ENCODE results near the gene HSPD1. TPM values are rescaled to one million over a fixed set of nuclear protein-coding genes. Genes with fewer than 3 reads are reported as not detected.

Gene HSPD1
- total RNA-seq, 1 experiment from 2014 or later, result 877 TPM

DNA sequence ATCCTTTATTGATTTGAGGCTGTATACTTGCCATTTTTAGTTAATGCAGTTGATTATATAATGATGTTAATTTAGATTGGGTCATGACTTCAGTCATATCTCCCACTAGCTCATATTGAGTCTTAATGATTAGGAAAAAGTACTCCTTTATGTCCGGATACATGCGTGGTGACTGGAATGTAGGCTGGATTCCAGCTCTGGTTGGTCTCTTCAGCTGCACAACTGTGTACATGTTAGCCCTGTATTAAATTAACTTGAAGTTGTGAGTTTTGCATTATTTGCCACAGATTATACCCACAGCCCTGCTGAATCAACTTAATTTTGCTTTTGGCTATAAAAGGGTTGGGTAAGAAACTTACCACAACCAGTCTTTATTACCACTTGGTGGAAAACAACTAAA, 38.8 kb upstream of the HSPD1 start:
- no peak overlapping the region for H3K4me3 Mint-ChIP-seq (ENCODE audit: unreplicated experiment)
- intact Hi-C loops (cut with micrococcal nuclease; ENCODE audit: unreplicated experiment), result no loop called here
- DNase-seq, result no peak
- CTCF ChIA-PET, result no interaction called here
- POLR2A ChIA-PET, result no interaction called here
- no peak overlapping the region for H3K27ac Mint-ChIP-seq (ENCODE audit: unreplicated experiment)
- TF ChIP-seq, protein P1, sequence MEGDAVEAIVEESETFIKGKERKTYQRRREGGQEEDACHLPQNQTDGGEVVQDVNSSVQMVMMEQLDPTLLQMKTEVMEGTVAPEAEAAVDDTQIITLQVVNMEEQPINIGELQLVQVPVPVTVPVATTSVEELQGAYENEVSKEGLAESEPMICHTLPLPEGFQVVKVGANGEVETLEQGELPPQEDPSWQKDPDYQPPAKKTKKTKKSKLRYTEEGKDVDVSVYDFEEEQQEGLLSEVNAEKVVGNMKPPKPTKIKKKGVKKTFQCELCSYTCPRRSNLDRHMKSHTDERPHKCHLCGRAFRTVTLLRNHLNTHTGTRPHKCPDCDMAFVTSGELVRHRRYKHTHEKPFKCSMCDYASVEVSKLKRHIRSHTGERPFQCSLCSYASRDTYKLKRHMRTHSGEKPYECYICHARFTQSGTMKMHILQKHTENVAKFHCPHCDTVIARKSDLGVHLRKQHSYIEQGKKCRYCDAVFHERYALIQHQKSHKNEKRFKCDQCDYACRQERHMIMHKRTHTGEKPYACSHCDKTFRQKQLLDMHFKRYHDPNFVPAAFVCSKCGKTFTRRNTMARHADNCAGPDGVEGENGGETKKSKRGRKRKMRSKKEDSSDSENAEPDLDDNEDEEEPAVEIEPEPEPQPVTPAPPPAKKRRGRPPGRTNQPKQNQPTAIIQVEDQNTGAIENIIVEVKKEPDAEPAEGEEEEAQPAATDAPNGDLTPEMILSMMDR (IDR thresholded peaks at IDR 0.05; ENCODE audit: insufficient read depth in 1 of 2, low read depth in 1 of 2, low read length in 1 of 2, severe bottlenecking in 1 of 2, unreplicated experiment in 1 of 2), result no peak
- H3K36me3 Mint-ChIP-seq (ENCODE audit: insufficient read depth, unreplicated experiment), result peaks cover 77% of the 10 kb centered on the region
- Histone ChIP-seq H3K9me3 (no peaks in the 10 kb centered on the region), H3K36me3 (ENCODE audit: control insufficient read depth, insufficient read depth, low read length) (peaks cover 2% of the 10 kb centered on the region; the same call in 1 of the 2 replicates), H3K4me3 (ENCODE audit: low read depth, low read length) (no peak overlapping the region), H3K4me1 (no peaks in the 10 kb centered on the region), H3K27me3 (replicated peaks; ENCODE audit: control insufficient read depth, insufficient read depth, low read length) (no peaks in the 10 kb centered on the region)
- no peaks in the 10 kb centered on the region for H3K4me1 Mint-ChIP-seq (ENCODE audit: low read depth, unreplicated experiment)
- H3K27me3 Mint-ChIP-seq (ENCODE audit: insufficient read depth, unreplicated experiment), result no peaks in the 10 kb centered on the region
- H3K9me3 Mint-ChIP-seq (ENCODE audit: unreplicated experiment), result no peaks in the 10 kb centered on the region
- no TSS peak for BruUV-seq (replicated peaks)

DNA sequence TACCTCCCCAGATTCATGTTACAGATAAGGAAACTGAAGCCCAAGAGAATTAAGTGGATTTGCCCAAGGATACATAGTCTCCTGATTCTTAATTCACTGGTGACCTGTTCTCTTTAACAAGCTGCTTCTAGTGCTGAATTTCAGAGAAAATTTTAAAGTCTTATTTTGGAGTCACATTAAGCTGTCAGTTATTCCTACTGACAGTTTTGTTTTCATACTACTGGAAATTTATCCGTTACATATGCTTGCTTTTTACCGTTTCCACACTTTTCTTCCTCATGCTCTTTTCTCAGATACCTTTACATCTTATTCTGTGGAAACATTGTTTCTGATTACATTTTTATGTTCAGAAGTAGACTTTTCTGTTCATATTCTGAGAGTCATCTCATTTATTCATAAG, 17.5 kb upstream of the HSPD1 start:
- POLR2A ChIA-PET, result interaction anchor here (1.1 to 3.5 kb wide), 2 partner anchors 17 to 82 kb away, joined by 6 to 36 read pairs; partner anchors contain the start of genes HSPD1, HSPE1 and SF3B1
- H3K4me3 ChIP-seq (ENCODE audit: low read depth, low read length), result peak overlapping the region; percentile 99

DNA sequence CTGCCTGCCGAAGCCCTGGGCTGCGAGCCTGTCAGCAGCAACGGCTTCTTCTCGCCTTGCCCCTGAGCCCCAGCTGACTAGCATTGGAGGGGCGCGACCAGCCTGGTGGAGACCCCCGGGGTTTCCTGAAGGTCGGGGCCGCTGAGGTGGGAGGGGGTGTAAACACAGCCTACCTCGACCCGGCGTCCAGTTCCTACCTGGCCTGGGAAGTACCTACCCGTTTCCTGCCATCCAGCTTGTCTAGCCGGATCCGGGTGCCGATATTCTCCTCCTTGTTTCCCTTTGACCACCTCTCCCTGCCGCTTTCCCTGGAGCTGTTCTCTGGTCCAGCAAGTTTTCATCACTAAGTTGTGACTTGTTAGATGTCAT, 16.7 kb upstream of the HSPD1 start:
- ChIA-PET POLR2A (interaction anchor here (0.6 to 3.5 kb wide), 4 partner anchors 16 to 83 kb away, joined by 3 to 36 read pairs (median 8); partner anchors contain the start of genes COQ10B, HSPD1, HSPE1 and SF3B1), CTCF (interaction anchor here (1.1 to 1.8 kb wide), 2 partner anchors 15 to 63 kb away, joined by 5 to 6 read pairs; no protein-coding TSS in a partner anchor)
- BruUV-seq (replicated peaks), result no TSS peak
- peak overlapping the region; percentile 91 for H3K27ac Mint-ChIP-seq (ENCODE audit: unreplicated experiment)
- no peaks in the 10 kb centered on the region for H3K36me3 ChIP-seq (ENCODE audit: control insufficient read depth, insufficient read depth, low read length)
- H3K9me3 Mint-ChIP-seq (ENCODE audit: unreplicated experiment), result peaks cover 10% of the 10 kb centered on the region
- H3K27me3 Mint-ChIP-seq (ENCODE audit: insufficient read depth, unreplicated experiment), result no peaks in the 10 kb centered on the region
- H3K4me3 Mint-ChIP-seq (ENCODE audit: unreplicated experiment), result peak overlapping the region; percentile 95
- H3K4me1 Mint-ChIP-seq (ENCODE audit: low read depth, unreplicated experiment), result peaks cover 9% of the 10 kb centered on the region
- intact Hi-C loops (cut with micrococcal nuclease; ENCODE audit: unreplicated experiment), result loop anchor here (1.0 to 5.0 kb wide), 3 partner anchors 16 to 191 kb away; partner anchors contain the start of genes HSPE1, MARS2 and SF3B1
- peak; percentile 50 to 53 for DNase-seq
- H3K27me3 ChIP-seq (replicated peaks; ENCODE audit: control insufficient read depth, insufficient read depth, low read length), result no peaks in the 10 kb centered on the region
- TF ChIP-seq, protein P1 (IDR thresholded peaks at IDR 0.05; ENCODE audit: insufficient read depth in 1 of 2, low read depth in 1 of 2, low read length in 1 of 2, severe bottlenecking in 1 of 2, unreplicated experiment in 1 of 2), result no peak
- peaks cover 15% of the 10 kb centered on the region for H3K4me1 ChIP-seq
- peak overlapping the region; percentile 99 for H3K4me3 ChIP-seq (ENCODE audit: low read depth, low read length)
- H3K36me3 Mint-ChIP-seq (ENCODE audit: insufficient read depth, unreplicated experiment), result peaks cover 26% of the 10 kb centered on the region
- H3K9me3 ChIP-seq, result peaks cover 4% of the 10 kb centered on the region; the same call in 1 of the 2 replicates

More for the DNA sequence above, 17.5 kb upstream of the HSPD1 start:
- Mint-ChIP-seq H3K9me3 (ENCODE audit: unreplicated experiment) (peaks cover 10% of the 10 kb centered on the region), H3K27me3 (ENCODE audit: insufficient read depth, unreplicated experiment) (no peaks in the 10 kb centered on the region), H3K4me1 (ENCODE audit: low read depth, unreplicated experiment) (peaks cover 9% of the 10 kb centered on the region), H3K36me3 (ENCODE audit: insufficient read depth, unreplicated experiment) (peaks cover 26% of the 10 kb centered on the region), H3K27ac (ENCODE audit: unreplicated experiment) (no peak overlapping the region), H3K4me3 (ENCODE audit: unreplicated experiment) (peak overlapping the region; percentile 95)
- Histone ChIP-seq H3K4me1 (peaks cover 15% of the 10 kb centered on the region), H3K9me3 (peaks cover 4% of the 10 kb centered on the region; the same call in 1 of the 2 replicates), H3K27me3 (replicated peaks; ENCODE audit: control insufficient read depth, insufficient read depth, low read length) (no peaks in the 10 kb centered on the region), H3K36me3 (ENCODE audit: control insufficient read depth, insufficient read depth, low read length) (no peaks in the 10 kb centered on the region)
- CTCF ChIA-PET, result no interaction called here
- BruUV-seq (replicated peaks), result no TSS peak
- TF ChIP-seq, protein P1 (IDR thresholded peaks at IDR 0.05; ENCODE audit: insufficient read depth in 1 of 2, low read depth in 1 of 2, low read length in 1 of 2, severe bottlenecking in 1 of 2, unreplicated experiment in 1 of 2), result no peak
- DNase-seq, result no peak
- intact Hi-C loops (cut with micrococcal nuclease; ENCODE audit: unreplicated experiment), result loop anchor here (5.0 kb wide), 2 partner anchors 80 to 190 kb away; partner anchors contain the start of genes MARS2 and SF3B1

Measured in Caco-2 (cell line).